ENCODE measurements around the gene EMX1.

DNA sequence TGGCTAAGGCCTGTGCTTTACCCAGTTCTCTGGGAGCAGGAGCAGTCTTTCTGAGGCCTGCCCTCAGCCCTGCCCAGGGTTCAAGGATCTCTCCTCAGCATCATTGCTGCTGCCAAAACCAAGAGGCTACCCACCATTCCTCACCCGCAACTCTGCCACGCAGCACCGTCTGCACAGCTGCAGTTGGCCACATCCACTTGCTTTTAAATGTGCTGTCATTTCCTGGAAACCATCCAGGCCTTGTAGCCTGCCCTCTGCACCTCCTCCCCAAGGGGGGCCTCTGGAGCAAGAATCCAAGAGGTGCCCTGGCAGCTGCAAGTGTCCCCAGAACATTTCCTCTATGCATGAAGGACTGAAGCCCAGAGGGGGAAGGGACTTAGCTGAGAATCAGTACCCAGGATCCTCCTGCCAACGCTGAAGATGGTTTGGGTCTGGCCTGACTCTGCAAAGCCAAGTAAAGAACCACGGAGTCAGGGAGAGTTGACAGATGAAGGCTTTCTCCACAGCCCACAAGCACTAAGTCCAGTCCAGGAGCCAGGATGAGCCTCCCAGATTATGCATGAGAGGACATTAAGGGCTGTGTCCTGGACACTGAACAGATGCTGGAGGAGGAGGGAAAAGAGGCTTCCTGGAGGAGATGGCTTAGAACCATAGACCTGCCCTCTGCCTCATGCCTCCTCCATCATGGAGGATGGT lies 14.9 kb downstream of the EMX1 start:
- no peak for TF ChIP-seq CTCF (IDR thresholded peaks at IDR 0.05)
- no peak for TF ChIP-seq POLR2A (IDR thresholded peaks at IDR 0.05)
